GM21786 (cell line): ENCODE data around the gene NKTR.
A peak's percentile ranks its signal among the peaks of the same experiment; 100 is the strongest.
"Not testable (repeated sequence)": the region's sequence is repeated elsewhere in the genome, so short reads cannot be mapped to it uniquely, and the experiment has no call there.

Experiments
- ATAC-seq: cut with Tn5 transposase; IDR thresholded peaks from one replicate; pipeline ENCODE4 v1.9.1; 2021; ENCODE audit not compliant: unreplicated experiment

The NKTR gene

DNA sequence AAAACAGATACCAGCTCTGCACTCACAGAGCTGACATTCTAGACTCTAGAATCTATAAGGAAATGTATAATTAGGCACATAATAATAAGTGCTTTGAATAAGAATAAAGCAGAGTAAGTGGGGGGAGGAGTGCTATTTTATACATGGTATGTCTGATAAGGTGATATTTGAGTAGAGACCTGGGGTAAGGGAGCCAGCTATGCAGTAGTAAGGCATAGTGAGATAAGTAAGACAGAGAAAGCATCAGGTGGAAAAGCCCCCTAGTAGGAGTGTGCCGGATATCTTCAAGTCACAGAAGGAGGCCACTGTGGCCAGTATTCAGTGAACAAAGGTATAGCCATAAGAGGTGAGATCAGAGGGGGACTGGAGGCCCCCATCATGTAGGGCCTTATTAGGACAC lies 6.9 kb upstream of the NKTR start:
- ATAC-seq: no peak

DNA sequence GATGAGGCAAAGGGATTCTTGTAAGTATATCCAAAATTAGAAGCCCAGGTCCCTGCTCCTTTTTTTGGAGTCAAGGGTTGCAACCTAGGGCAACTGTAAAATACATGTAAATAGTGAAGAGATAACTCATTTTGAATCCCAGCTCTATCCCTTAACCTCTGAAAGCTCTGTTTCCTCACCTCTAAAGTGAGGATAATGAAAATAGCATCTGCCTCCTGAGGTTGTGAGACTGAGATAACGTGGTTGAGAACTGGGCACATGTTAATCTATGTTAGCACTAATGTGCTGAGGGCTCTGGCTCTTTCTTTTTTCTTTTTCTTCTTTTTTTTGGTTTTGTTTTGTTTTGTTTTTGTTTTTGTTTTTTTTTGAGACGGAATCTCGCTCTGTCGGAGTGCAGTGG lies 4.8 kb upstream of the NKTR start:
- ATAC-seq: no peak

GRCh38 chr3:42597098-42597497 lies 3.4 kb upstream of the NKTR start:
- not testable (repeated sequence) for ATAC-seq

DNA sequence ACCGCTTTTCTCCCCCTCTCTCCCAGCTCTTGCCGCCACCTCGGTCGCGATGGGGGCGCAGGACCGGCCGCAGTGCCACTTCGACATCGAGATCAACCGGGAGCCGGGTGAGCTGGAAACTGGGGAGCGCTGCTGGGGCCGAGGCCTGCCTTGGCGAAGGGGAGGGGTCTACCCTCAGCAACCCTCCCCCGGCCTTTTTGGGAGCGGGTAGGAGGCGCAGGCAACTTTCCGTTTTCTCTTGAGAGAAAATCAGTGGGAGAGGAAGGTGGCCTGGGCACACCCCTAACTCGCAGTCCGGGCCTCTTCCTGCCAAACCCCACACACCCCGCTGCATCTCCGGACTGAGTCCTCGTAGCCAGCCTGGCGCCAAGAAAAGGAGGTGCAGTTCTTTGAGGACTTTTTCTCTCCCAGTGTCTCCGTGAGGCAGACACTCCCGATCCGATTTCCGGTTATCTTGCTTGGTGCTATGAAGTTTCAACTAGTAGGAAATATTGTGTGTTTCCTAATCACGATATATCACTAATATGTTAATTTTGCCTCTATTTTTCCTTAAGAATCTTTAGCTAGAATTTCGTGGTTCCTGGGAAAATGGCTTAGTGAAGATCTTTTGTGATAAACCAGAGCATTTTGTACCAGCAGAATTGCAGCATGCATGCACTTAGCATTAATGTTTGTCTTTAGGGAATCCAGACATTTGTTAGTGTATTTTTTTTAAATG lies 631 bp downstream of the NKTR start:
- peak; percentile 19 for ATAC-seq

DNA sequence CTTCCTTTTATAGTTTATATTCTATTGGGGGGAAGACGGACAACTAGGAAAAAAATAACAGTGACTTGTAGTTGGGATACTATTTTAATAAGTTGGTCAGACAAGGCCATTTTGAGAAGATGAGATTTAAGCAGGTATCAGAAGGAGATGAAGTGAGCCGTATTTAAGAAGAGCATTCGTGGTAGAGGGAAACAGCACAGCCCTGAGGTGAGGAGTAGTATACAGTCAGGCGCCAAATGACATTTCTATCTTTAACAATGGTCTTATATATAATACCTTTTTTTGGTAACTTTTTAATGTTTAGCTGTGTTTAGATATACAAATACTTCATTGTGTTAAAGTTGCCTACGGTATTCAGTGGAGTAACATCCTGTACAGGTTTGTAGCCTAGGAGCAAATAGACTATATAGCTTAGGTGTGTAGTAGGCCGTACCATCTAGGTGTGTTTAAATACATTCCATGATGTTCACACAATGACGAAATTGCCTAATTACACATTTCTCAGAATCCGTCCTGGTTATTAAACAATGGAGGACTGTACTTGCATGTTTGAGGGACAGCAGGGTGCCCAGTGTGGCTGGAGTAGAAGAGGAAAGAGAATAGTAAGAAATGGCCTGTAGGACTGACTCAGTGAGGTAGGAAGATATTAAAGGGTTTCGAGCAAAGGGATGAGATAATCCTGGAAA lies 1.6 kb downstream of the NKTR start:
- ATAC-seq: no peak

DNA sequence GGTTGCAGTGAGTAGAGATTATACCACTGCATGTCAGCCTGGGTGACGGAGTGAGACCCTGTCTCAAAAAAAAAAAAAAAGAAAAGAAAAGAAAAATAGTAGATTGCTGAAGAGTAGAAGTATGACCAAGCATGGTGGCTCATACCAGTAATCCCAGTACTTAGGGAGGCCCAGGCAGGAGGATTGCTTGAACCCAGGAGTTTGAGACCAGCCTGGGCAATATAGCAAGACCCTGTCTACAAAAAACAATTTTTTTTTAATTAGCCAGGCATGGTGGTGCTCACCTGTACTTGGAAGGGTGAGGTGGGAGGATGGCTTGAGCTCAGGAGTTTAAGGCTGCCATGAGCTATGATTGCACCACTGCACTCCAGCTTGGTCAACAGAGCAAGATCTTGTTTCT lies 2.5 kb downstream of the NKTR start:
- ATAC-seq: no peak

DNA sequence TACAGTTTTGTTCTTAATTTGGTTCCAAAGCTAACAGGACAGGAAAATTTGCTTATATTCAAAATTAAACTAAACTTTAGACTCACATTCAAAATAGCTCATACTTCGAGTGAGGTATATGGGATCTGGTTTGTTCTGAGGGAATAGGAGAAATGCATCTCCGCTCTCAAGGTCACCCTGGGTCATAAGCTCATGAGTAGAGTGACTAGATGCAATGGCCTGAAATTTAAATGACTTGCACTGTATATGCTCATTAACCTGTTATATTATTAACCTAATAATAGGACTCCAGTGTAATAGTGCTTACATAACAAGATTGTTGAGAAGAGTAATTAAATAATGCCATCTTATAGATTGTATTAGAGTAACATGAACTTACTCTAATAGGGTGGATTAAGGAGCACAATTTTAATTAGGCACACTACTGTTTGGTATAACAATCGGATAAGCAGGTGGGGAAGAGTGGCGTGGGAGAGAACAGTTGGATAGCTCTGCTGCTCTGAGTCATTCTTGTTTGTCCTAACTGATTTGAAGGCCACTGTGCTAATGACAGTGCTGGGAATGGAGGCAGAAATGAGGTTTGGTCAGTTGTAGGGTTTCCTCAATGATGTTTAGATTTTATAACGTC lies 5.2 kb downstream of the NKTR start:
- no peak for ATAC-seq

- no peak for ATAC-seq
Measured at GRCh38 chr3:42608581-42608980, 8.1 kb downstream of the NKTR start.

- no peak for ATAC-seq
Measured at GRCh38 chr3:42610976-42611375, 10.5 kb downstream of the NKTR start.

DNA sequence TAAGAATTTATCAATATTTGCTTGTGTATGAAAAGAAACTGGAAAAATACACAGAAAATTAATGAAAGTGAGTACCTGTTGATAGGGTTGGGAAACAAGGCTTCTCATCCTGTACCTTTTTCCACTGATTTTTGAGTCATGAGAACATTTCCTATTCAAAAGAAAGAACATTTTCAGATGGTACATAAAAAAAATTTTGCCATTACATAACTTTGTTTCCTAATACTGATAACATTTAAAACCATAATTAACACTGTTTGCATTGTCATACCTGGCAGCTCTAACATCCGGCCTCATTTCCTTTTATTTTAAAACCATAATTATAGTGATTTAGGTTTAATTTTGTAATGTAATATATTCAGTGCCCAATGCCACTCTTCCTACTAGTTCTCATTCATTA lies 11.7 kb downstream of the NKTR start:
- no peak for ATAC-seq

- no peak for ATAC-seq
Measured at GRCh38 chr3:42612928-42613327, 12.4 kb downstream of the NKTR start.

DNA sequence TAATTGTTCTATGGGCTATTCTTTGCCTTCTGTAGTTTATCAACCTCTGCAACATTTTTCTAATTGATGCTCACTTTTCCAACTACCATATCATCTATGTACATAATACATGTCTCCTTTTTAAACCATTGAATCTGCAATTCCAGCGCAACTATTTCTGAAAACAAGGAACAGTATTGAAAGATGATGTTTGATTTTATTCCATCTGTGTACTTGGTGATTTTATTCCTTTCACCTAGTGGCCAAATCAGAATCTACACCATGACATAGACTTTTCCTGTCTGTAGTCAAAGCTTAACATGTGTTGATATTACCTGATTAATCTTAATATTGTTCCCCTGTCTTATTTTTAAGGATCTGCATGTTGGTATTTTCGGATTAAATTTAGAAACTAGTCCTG lies 13.0 kb downstream of the NKTR start:
- ATAC-seq: no peak

DNA sequence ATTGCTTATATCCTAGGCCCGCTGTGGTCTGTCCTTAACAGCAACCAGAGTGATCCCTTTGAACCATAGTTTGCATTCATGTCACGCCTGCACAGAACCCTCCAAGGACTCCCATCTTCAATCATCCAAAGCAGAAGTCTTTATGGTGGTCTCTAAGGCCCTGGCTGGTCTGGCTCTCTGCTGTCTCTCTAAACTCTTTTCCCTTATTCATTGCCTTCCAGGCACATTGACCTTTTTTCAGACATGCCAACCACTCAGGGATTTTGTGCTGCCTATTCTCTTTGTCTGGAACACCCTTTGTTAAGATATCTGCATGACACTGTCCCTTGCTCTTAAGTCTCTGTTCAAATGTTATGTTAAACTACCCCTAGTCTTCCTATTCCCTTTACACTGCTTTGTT lies 31.1 kb downstream of the NKTR start:
- no peak for ATAC-seq

DNA sequence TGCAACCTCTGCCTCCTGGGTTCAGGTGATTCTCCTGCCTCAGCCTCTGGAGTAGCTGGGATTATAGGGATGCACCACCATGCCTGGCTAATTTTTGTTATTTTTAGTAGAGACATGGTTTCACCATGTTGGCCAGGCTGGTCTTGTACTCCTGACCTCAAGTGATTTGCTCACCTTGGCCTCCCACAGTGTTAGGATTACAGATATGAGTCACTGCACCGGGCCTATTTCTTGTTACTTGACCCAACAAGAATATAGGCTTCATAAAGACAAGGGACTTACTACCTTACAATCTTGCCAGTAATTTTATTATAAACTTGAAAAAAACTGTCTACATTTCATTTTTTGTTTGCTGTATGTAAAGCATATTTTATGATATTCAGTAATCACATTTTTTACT lies 31.7 kb downstream of the NKTR start:
- ATAC-seq: no peak

DNA sequence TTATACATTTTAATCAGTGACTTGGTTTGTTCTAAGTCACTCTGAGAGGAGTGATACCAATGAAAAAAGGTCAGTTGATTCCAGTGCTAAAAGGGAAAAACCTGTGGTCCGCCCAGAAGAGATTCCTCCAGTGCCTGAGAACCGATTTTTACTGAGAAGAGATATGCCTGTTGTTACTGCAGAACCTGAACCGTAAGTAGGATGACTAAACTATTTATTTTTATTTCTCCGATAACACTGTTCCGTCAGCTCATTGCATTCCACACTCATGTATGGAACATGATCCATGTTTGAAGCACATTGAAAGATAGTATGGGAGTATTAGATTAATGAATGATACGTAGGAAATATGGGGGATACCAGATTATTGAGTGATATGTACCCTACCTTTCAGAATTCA lies 33.1 kb downstream of the NKTR start:
- no peak for ATAC-seq

GRCh38 chr3:42635111-42635510 lies 34.6 kb downstream of the NKTR start:
- peak; percentile 49 for ATAC-seq

GRCh38 chr3:42637001-42637400 lies 36.5 kb downstream of the NKTR start:
- ATAC-seq: no peak

GRCh38 chr3:42638339-42638842 lies 37.9 kb downstream of the NKTR start:
- peak; percentile 44 for ATAC-seq

DNA sequence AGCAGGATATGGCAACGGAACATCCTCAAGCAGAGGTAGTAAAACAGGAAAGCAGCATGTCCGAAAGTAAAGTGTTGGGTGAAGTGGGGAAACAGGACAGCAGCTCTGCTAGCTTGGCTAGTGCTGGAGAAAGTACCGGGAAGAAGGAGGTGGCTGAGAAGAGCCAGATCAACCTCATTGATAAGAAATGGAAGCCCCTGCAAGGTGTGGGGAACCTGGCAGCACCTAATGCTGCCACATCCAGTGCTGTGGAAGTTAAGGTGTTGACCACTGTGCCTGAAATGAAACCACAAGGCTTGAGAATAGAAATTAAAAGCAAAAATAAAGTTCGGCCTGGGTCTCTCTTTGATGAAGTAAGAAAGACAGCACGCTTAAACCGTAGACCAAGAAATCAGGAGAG lies 38.7 kb downstream of the NKTR start:
- no peak for ATAC-seq

DNA sequence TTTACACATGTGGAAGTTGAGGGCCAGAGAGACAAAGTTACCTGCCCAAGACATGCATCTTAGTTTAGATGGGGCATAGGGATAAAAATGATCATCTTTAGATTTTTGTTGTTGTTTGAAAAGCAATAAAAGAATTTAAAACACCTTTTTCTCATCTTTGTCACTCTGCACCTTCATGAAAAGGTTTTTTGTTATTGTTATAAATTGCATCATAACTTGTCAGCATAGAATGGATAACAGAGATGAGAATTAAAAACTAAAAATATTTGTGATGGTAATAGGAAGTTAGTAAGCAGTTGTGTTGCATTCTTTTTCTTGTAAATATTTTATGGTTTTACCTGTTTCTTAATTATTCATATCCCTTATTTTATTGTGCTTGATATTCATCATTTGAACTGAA lies 39.6 kb downstream of the NKTR start:
- no peak for ATAC-seq

GRCh38 chr3:42640771-42641370 lies 40.4 kb downstream of the NKTR start:
- no peak for ATAC-seq
